Right lobe of liver (tissue), 4 donors: ENCODE data around the gene MCTP1.

Experiments
- CTCF ChIP-seq, 4 donors: fragments of 200-600 bp in 3 of 4; fragments of 450-650 bp in 1 of 4; IDR thresholded peaks; one replicate each; pipeline versions ENCODE4 v1.5.1 to v1.8.0; 2016 to 2022; ENCODE audit warnings: antibody characterized with exemption in 4 of 4, mild to moderate bottlenecking in 2 of 4
- POLR2A ChIP-seq: fragments of 450-650 bp; IDR thresholded peaks from one replicate; pipeline ENCODE4 v1.6.1; 2017; ENCODE audit warnings: antibody characterized with exemption, mild to moderate bottlenecking
- donor health status: DM: no; HTN: no; CAD: no.
- donor health status: DM: no; HTN: no; CAD: no.
- donor health status: DM: no; HTN: yes; CAD: no.

GRCh38 chr5:95043648-95044047 is 241.2 kb downstream of the MCTP1 start:
- TF ChIP-seq CTCF (IDR thresholded peaks at IDR 0.05) = no peak
- TF ChIP-seq POLR2A = no peak
